Stimulated activated CD8-positive, alpha-beta memory T cell treated with anti-CD3 and anti-CD28 coated beads, Interleukin-7, amount 100 ng/mL, for 24 hours (primary cell): ENCODE measurements around the gene XPO6.

Experiments
- DNase-seq: peaks from one replicate; pipeline ENCODE4 v3.0.0-alpha.2; 2020; ENCODE audit warnings: low read depth

The XPO6 gene

DNA sequence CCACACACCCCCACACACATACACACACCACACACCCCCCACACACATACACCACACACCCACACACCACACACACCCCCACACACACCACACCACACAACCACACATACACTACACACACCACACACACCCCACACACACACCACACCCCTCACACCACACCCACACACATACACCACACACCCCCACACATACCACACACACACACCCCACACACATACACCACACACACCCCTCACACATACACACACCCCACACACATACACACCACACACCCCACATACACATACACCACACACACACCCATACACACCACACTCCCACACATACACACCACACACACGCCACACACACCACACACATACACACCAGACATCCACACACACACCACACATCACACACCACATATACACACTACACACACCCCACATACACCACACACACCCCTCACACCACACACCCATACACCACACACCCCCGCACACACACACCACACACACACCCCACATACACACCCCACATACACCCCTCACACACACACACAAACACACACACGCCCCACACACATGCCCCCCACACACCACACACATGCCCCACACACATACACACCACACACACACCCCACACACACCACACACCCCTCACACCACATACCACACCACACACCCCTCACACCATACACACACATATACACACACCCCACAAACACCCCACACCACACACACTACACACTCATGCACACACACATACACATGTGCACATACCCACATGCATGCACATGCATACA is 122.4 kb downstream of the XPO6 start:
- no peak for DNase-seq

DNA sequence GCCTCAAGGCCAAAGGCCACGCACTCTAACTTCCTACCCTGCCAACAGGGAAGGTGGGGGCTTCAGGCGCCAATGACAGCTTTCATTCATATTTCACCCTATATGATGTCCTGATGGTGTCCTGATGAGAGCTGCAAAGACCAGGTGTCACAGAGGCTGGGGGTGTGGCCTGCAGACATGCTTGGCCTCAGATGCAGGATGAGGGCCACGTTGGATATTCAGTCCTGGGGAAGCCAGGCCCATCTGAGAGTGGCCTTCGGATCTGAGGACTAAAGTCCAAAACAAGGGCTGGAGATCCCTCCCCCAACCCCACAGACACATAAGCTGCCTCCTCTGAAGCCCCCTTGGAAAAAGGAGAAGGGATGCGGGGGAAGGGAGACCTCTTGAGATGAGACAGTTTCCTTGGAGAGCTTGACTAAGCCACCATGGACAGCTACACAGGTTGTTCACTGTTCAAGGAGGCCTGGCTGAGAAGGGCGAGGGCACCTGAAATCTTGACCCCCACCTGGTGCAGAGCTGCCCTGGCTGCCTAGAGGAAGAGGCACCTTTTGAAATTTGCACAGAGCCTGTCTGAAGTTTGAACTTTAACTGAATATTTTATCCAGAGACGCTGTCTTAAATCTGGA is 124.0 kb downstream of the XPO6 start:
- no peak for DNase-seq

- no peak for DNase-seq
Observed at GRCh38 chr16:28087140-28087660, 124.6 kb downstream of the XPO6 start.

DNA sequence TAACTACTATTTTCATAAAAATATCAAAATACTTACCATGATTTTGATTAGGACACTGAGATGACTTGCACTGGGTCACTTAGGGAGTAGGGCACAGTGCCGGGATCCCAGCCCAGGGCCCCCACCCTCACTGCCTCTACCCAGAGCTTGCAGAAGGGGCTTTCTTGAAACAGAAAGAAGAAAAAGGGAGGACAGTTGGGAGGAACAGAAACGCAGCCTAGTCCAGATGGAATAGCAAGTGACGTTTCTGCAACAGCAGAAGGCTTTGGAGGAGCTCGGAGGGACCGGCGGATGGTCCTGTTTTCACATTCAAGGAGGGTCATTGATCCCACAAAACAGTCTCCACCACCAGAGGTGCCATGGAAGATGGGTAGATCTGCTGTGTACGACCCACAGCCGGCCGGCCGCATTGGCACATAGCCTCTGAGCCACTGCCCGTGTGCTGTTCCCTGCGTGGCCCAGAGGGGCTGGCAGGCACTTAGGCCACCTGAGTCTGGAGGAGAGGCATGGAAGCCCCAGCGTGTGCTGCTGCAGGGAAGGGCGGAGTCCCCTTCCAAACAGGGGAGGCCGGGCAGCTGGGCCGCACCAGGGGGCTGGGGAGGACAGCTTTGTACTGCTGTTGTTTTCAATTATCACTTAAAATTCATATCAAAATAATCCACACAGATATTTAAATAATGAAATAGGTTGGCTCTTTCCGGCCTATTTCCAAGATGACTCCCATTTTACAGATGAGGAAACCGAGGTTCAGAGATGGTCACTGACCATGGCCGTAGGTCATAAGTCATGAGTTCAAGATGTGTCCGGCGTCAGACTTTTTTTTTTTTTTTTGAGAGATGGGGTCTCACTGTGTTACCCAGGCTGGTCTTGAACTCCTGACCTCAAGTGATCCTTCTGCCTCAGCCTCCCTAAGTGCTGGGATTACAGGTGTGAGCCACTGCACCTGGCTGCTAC is 125.3 kb downstream of the XPO6 start:
- no peak for DNase-seq

DNA sequence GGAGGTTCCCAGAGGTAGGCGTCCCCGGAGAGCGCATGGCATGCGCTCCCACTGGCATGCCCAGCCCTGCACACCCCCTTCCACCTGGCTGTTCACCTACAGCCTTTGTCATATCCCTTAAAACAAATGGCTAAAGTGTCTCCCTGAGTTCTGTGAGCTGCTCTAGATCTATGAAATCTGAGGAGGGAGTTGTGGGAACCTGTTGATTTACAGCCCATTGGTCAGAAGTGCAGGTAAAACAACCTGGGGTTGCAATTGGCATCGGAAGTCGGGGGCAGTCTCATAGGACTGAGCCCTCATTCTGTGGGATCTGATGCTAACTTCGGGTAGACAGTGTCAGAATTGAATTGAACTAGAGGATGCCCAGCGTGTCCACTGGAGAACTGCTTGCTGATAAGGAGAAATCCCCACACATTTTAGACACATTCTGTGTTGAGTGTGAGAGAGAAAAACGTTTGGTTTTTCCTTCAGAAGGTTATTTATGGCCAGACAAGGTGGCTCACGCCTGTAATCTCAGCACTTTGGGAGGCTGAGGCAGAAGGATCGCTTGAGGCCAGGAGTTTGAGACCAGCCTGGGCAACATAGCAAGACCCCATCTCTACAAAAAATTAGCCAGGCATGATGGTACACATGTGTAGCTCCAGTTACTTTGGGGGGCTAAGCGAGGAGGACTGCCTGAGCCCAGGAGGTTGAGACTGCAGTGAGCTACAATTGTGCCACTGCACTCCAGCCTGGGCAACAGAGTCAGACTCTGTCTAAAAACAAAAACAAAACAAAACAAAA is 126.2 kb downstream of the XPO6 start:
- no peak for DNase-seq

GRCh38 chr16:28084209-28084608 is 127.6 kb downstream of the XPO6 start:
- DNase-seq, result no peak

GRCh38 chr16:28082624-28083023 is 129.1 kb downstream of the XPO6 start:
- no peak for DNase-seq

- no peak for DNase-seq
Observed at GRCh38 chr16:28081391-28081968, 130.3 kb downstream of the XPO6 start.

DNA sequence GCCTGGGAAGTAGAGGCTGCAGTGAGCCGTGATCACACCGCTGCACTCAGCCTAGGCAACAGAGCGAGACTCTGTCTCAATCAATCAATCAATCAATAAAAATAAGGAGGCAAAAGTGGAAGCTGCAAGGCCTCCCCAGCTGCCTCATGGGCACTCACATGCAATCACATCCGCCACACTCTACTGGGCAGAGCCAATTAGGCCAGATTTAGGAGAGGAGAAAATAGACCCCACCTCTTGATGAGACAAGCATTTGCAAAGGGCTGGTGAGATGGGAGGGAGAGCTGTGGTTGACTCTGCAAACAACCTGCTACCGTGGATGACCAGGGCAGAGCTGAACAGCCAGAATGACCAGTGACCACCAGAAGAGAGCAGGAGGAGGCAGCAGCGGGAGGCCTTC is 133.5 kb downstream of the XPO6 start:
- DNase-seq, result no peak

DNA sequence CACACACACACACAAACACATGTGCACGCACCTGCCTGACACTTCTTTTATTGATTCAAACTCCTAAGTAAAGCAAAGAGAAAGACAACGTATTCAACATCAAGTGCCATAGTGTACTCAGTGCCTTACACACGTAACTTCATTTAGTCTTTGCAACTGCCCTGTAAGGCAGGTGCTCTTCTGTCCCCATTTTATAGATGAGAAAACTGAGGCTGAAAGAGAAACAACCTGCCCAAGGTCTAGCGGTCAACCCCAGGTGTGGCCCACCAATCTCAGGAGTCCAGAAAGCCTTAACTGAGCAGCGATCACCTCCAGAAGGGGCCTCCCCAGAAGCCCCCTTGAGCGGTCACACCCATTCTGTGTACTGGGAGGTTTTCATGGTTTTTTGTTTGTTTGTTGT is 137.9 kb downstream of the XPO6 start:
- no peak for DNase-seq

- DNase-seq, result no peak
Observed at GRCh38 chr16:28072087-28072486, 139.7 kb downstream of the XPO6 start.

DNA sequence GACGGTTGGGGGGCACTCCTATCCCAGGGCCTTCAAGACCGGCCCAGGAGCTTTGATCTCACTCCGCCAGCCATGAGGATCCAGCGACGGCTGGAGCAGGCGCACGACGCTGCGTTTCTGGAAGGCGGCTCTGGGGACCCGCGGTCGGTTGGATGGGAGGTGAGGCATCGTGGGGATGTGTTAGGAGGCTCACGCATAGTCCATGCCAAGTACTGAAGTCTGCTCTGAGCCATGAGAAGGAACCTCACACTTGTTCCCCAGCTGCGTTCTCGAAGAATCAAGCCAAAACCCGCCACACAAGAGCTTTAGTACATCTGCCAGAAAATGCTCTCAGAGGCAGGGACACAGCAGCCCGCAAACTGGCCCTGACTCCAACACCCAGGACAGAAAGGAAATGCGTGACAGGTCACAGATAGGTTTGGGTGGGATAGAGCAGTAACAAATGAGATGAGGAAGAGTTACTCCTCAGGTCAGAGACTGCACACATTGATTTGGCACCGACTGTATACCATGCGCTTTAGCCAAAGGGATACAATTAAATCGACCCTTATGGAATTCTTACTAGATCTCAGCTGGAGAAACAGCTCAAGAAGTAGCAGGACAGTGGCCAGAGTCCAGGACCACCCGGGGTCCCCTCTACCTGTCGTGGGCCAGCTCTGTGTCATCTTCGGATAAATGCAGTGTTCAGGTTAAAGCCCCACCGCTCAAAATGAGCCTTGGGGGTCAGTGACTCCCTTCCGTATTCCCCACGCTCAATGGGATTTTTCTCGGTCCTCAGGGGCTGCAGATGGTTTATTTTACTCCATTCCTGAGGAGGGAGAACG is 141.6 kb downstream of the XPO6 start:
- no peak for DNase-seq

GRCh38 chr16:28068976-28069375 is 142.8 kb downstream of the XPO6 start:
- no peak for DNase-seq

DNA sequence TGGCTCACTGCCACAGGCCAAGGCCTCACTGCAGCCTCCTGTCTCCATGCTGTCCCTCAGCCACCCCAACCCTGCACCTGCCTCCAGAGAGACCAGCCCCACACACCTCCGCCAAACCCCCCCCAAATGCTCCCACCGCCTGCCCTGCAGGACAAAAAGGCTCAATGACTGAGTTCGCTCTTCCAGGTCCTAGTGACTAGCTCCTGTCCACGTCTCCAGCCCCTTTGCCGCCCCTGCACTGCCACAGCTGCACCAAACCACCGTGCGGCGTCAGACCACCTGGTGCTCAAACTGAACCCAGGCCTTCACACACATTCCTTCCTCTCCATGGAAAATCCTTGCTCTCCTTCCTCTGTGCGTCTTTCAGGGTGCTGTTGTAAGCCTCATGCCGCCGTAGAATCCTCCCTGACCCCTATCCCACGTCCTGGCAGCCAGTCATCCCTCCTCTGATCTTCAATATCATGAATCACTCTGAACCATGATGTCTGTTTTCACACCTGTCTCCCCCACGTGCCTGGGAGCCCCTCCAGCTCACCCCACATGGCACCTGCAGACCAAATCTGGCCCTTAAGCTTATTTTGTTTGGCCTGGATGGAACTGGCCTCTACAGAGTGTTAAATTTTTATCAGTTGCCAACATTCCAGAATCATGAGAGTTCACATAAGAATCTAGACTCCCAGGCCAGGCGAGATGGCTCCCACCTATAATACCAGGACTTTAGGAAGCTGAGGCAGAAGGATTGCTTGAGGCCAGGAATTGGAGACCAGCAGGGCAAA is 144.0 kb downstream of the XPO6 start:
- no peak for DNase-seq

- no peak for DNase-seq
Observed at GRCh38 chr16:28064706-28065249, 147.0 kb downstream of the XPO6 start.

GRCh38 chr16:28064150-28064549 is 147.6 kb downstream of the XPO6 start:
- DNase-seq, result no peak

DNA sequence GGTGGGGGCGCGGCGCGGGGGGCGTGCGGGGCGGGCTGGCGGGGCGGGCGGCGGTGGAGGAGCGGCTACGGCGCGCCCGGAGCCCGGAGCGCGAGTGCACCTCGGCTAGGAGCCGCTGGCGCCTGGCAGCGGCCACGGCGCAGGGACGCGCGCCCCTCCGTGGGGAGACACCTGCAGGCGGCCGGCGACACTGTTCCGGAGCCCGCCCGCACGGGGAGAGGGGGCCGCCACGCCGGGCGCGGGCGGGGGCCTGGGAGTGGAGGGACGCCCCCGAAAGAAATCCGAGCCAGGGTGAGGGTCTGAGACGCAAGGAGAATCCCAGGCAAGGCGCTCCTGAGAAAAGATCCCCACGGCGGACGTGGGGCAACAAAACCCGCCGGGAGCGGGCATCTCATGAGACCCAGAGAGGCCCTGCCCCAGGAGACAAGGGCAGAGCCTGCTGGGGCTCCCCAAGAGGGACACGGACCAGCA is 148.1 kb downstream of the XPO6 start, which contains the start of gene GSG1L:
TSS of gene GSG1L (minus strand) at position 124 of the 471 bp plus-strand sequence. CDS start 290 bp downstream, outside the sequence.
- no peak for DNase-seq

GRCh38 chr16:28062847-28063521 is 148.8 kb downstream of the XPO6 start:
- DNase-seq, result no peak
